ENCODE measurements around the gene ABCA8. TPM values are rescaled to one million over a fixed set of nuclear protein-coding genes. Genes with fewer than 3 reads are reported as not detected.

ABCA8 gene
- total and polyA plus RNA-seq, 2 of the 8 experiments (the other 6 are each of a cell fraction or from before 2014, with no cell fraction given): not detected

GRCh38 chr17:68829211-68829610 lies 126.0 kb downstream of the ABCA8 start:
- no peak overlapping the region for H3K56ac ChIP-seq (replicated peaks; ENCODE audit: insufficient read length, low read depth, low read length)
- H3K4me1 ChIP-seq (replicated peaks in 1 of 4; ENCODE audit: control insufficient read depth in 3 of 4, insufficient read depth in 4 of 4, low read length in 3 of 4): no peaks in the 10 kb centered on the region
- ChIA-PET CTCF (ENCODE audit: partially characterized antibody) (interaction anchor here (1.2 kb wide), 1 partner anchor 39 kb away, joined by 3 read pairs; no protein-coding TSS in a partner anchor), POLR2A (ENCODE audit: partially characterized antibody) (no interaction called here)
- no peak overlapping the region for H3K27ac ChIP-seq (ENCODE audit: low read depth, low read length)
- no peak overlapping the region for H4K8ac ChIP-seq (ENCODE audit: extremely low read depth, insufficient read depth, low read length)
- H2BK5ac ChIP-seq (ENCODE audit: low read depth, low read length): no peak overlapping the region
- H3K23ac ChIP-seq (ENCODE audit: insufficient read length): no peak overlapping the region
- no peak overlapping the region for H3K9ac ChIP-seq (replicated peaks in 1 of 4; ENCODE audit: extremely low read depth in 1 of 4, low read depth in 3 of 4, low read length in 3 of 4)
- no peaks in the 10 kb centered on the region for H3K27me3 ChIP-seq (replicated peaks in 1 of 4; ENCODE audit: control insufficient read depth in 3 of 4, extremely low read depth in 1 of 4, insufficient read depth in 3 of 4, low read length in 3 of 4)
- H4K5ac ChIP-seq (ENCODE audit: insufficient read length, low read depth, low read length): no peak overlapping the region
- H3K4me2 ChIP-seq (ENCODE audit: insufficient read depth in 1 of 2, low read depth in 2 of 2, low read length in 2 of 2): no peak overlapping the region
- H4K20me1 ChIP-seq (replicated peaks in 1 of 2; ENCODE audit: control insufficient read depth in 1 of 2, insufficient read depth in 2 of 2, low read length in 2 of 2): no peaks in the 10 kb centered on the region
- no peak overlapping the region for H2BK20ac ChIP-seq (ENCODE audit: low read length)
- 77% methylated on average over 4 of the region's 4 CpGs; no CpG with 5 or more reads in 1 of the 2 experiments for WGBS, 2 experiments (ENCODE audit: extremely low coverage in 1 of 2, insufficient coverage in 1 of 2, insufficient read length in 1 of 2, insufficient replicate concordance in 2 of 2, low coverage in 1 of 2, low lambda C conversion rate in 2 of 2, missing lambda C conversion rate in 1 of 2)
- no peak overlapping the region for H3K18ac ChIP-seq (ENCODE audit: extremely low read depth, low read length)
- no peak overlapping the region for H3K14ac ChIP-seq (ENCODE audit: insufficient read length)
- no peaks in the 10 kb centered on the region for H3K36me3 ChIP-seq (ENCODE audit: control insufficient read depth in 2 of 4, insufficient read depth in 4 of 4, low read length in 3 of 4)
- no peaks in the 10 kb centered on the region for H3K23me2 ChIP-seq (ENCODE audit: low read depth, low read length)
- H2BK15ac ChIP-seq (ENCODE audit: low read length): no peak overlapping the region
- no peak for DNase-seq (ENCODE audit: low read depth in 1 of 2, low spot score in 2 of 2)
- H3K79me1 ChIP-seq (ENCODE audit: low read depth, low read length): no peaks in the 10 kb centered on the region
- H3K4ac ChIP-seq (replicated peaks; ENCODE audit: insufficient read length, low read depth, low read length): no peak overlapping the region
- H3K4me3 ChIP-seq (ENCODE audit: extremely low read depth in 1 of 4, insufficient read depth in 2 of 4, low read depth in 3 of 4, low read length in 4 of 4): no peak overlapping the region
- H2BK120ac ChIP-seq (replicated peaks; ENCODE audit: low read depth, low read length): no peak overlapping the region
- H2AK5ac ChIP-seq (ENCODE audit: low read depth, low read length): no peak overlapping the region
- TF ChIP-seq CEBPB (IDR thresholded peaks at IDR 0.05; ENCODE audit: low read depth, low read length): no peak
- TF ChIP-seq ASH2L (IDR thresholded peaks at IDR 0.05; ENCODE audit: low read length): no peak
- no peak for TF ChIP-seq KDM4A (IDR thresholded peaks at IDR 0.05; ENCODE audit: low read depth, low read length, severe bottlenecking)
- no peak for TF ChIP-seq ATF3 (IDR thresholded peaks at IDR 0.05; ENCODE audit: insufficient read depth, low read depth, low read length)
- TF ChIP-seq SP1 (IDR thresholded peaks at IDR 0.05; ENCODE audit: low read depth, low read length): no peak
- TF ChIP-seq SP4 (IDR thresholded peaks at IDR 0.05; ENCODE audit: low read length): no peak
- no peak for TF ChIP-seq SAP30 (IDR thresholded peaks at IDR 0.05; ENCODE audit: insufficient read depth, insufficient replicate concordance, low read length)
- no peak for TF ChIP-seq YY1 (IDR thresholded peaks at IDR 0.05; ENCODE audit: low read depth, low read length)
- no peak for TF ChIP-seq CBX8 (IDR thresholded peaks at IDR 0.05; ENCODE audit: borderline replicate concordance, low read depth, low read length)
- TF ChIP-seq TEAD4 (IDR thresholded peaks at IDR 0.05; ENCODE audit: low read depth, low read length): no peak
- no peak for TF ChIP-seq EP300 (IDR thresholded peaks at IDR 0.05; ENCODE audit: borderline replicate concordance in 1 of 2, low read depth in 2 of 2, low read length in 2 of 2)
- no peak for TF ChIP-seq SUZ12 (IDR thresholded peaks at IDR 0.05; ENCODE audit: low read length)
- no peak overlapping the region for H4K91ac ChIP-seq (replicated peaks; ENCODE audit: insufficient read length, low read length)
- H2BK12ac ChIP-seq (ENCODE audit: low read depth, low read length): no peak overlapping the region
- H3K79me2 ChIP-seq (ENCODE audit: control insufficient read depth in 1 of 2, insufficient read depth in 2 of 2, low read length in 2 of 2): no peaks in the 10 kb centered on the region
- FAIRE-seq: no peak
- no peak overlapping the region for H2AFZ ChIP-seq (ENCODE audit: low read length)
- no peaks in the 10 kb centered on the region for H3K9me3 ChIP-seq (ENCODE audit: insufficient read depth in 2 of 2, low read depth in 1 of 2, low read length in 1 of 2)
